GM13976 (cell line): ENCODE measurements around the gene CCNI.

Experiments
- DNase-seq: peaks from one replicate; pipeline ENCODE4 v3.0.0; 2012; ENCODE audit warnings: low spot score
- CTCF ChIP-seq: IDR thresholded peaks from 2 replicates; pipeline ENCODE4 v1.5.1; 2012; ENCODE audit warnings: borderline replicate concordance, mild to moderate bottlenecking; ENCODE audit not compliant: insufficient read depth; ENCODE audit errors: extremely low read depth, missing control alignments, control extremely low read depth
- in situ Hi-C: fragments of 300-500 bp; cut with MboI; formaldehyde crosslinking; loops from one replicate; pipeline ENCODE4 v1.12.0; 2022; ENCODE audit warnings: low sequenced_read_pairs, mixed read lengths, inconsistent platforms; ENCODE audit not compliant: unreplicated experiment

Gene CCNI

GRCh38 chr4:77052352-77052751 is 23.4 kb downstream of the CCNI start:
- no peak for DNase-seq
- TF ChIP-seq CTCF = peak; percentile 61
- in situ Hi-C loops = no loop called here

- no peak for TF ChIP-seq CTCF
- no peak for DNase-seq
- in situ Hi-C loops = no loop called here
Measured at GRCh38 chr4:77050962-77051361, 24.8 kb downstream of the CCNI start.

- in situ Hi-C loops = loop anchor here (25.0 kb wide), 1 partner anchor 535 kb away; no protein-coding TSS in a partner anchor
Measured at GRCh38 chr4:77047037-77047436, 28.8 kb downstream of the CCNI start.

GRCh38 chr4:77045490-77045889 is 30.3 kb downstream of the CCNI start:
- no peak for DNase-seq
- in situ Hi-C loops = loop anchor here (25.0 kb wide), 1 partner anchor 533 kb away; no protein-coding TSS in a partner anchor

More at GRCh38 chr4:77047037-77047436, 28.8 kb downstream of the CCNI start:
- DNase-seq = no peak
- no peak for TF ChIP-seq CTCF

GRCh38 chr4:77044461-77045150 is 31.2 kb downstream of the CCNI start:
- in situ Hi-C loops = loop anchor here (25.0 kb wide), 1 partner anchor 532 kb away; no protein-coding TSS in a partner anchor
- no peak for DNase-seq
- TF ChIP-seq CTCF = peak; percentile 28

More at GRCh38 chr4:77045490-77045889, 30.3 kb downstream of the CCNI start:
- no peak for TF ChIP-seq CTCF

- TF ChIP-seq CTCF = no peak
- in situ Hi-C loops = loop anchor here (25.0 kb wide), 1 partner anchor 531 kb away; no protein-coding TSS in a partner anchor
- DNase-seq = no peak
Measured at GRCh38 chr4:77043507-77044136, 32.2 kb downstream of the CCNI start.
